GM19238 (cell line): Measurements from ENCODE around the gene AP3D1.
"Not testable (repeated sequence)": the region's sequence is repeated elsewhere in the genome, so short reads cannot be mapped to it uniquely, and the experiment has no call there.

Source experiments
- DNase-seq: peaks from one replicate; pipeline ENCODE4 v3.0.0; 2011; ENCODE audit warnings: low spot score; ENCODE audit not compliant: insufficient read length

AP3D1 gene

DNA sequence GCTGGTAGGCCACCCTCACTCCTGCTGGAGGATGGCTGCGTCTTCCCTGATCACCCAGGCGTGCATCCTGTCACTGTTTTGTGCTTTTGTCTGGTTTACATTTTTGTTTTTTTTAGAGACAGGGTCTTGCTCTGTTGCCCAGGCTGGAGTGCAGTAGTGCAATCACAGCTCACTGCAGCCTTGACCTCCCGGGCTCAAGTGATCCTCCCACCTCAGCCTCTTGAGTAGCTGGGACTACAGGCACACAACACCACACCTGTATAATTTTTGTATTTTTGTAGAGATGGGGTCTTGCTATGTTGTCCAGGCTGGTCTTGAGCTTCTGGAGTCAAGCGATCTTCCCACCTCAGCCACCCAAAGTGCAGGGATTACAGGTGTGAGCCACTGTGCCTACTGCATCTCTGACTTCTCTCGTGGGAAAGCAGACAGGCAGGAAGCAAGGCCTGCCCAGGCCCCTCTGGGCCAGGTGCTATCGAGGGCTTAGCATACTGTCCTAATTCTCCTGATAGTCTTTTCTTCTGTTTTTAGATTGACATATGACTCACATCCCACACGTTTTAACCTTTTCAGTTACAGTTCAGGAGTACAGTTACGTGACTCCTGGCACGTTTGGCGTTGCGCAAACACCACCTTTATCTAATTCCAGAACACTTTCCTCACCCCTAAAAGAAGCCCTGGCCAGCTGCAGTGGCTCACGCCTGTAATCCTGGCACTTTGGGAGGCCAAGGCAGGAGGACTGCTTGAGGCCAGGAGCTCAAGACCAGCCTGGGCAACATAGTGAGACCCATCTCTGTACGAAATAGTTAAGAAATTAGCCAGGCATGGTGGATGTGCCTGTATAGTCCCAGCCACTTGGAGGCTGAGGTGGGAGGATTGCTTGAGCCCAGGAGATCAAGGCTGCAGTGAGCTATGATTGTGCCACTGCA is 64.4 kb downstream of the AP3D1 start:
- not testable (repeated sequence) for DNase-seq

- DNase-seq = peak; percentile 91
These were observed 66.2 kb downstream of the AP3D1 start for GRCh38 chr19:2084993-2085720.

DNA sequence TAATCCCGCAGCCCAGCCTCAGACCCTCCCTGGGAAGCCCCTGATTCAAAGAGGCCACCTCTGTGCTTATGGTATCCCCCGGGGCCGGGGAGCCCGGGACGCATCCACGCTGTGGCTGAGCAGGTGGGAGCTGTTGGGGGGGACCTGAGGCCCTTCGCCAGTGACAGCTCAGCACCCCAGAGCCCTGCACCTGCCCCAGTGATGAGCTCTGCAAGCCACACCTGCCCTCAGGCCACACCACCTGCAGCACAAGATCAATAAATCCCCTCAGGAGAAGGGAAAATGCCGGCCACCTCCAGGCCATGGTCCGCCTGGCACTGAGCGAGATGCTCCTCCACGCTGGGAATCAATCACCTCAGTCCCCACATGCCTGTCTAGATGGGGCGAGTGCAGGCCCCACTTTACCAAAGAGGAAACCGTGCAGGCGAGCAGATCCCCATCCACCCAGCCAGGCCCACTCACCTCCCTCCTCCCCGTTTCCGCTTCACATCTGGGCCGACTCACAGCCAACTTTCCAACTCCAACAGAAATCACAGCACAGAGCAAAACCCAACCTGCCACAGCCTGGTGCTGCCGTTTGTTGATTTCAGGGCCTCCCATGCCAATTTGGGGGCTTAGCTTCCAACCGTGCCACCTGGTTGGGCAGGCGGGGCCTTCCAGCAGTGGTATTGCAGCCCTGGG is 68.1 kb downstream of the AP3D1 start:
- DNase-seq = peak; percentile 76

GRCh38 chr19:2081873-2082810 is 69.2 kb downstream of the AP3D1 start:
- no peak for DNase-seq

- DNase-seq = no peak
These were observed 70.9 kb downstream of the AP3D1 start for GRCh38 chr19:2080336-2080988.

GRCh38 chr19:2079865-2080301 is 71.5 kb downstream of the AP3D1 start:
- DNase-seq = no peak

DNA sequence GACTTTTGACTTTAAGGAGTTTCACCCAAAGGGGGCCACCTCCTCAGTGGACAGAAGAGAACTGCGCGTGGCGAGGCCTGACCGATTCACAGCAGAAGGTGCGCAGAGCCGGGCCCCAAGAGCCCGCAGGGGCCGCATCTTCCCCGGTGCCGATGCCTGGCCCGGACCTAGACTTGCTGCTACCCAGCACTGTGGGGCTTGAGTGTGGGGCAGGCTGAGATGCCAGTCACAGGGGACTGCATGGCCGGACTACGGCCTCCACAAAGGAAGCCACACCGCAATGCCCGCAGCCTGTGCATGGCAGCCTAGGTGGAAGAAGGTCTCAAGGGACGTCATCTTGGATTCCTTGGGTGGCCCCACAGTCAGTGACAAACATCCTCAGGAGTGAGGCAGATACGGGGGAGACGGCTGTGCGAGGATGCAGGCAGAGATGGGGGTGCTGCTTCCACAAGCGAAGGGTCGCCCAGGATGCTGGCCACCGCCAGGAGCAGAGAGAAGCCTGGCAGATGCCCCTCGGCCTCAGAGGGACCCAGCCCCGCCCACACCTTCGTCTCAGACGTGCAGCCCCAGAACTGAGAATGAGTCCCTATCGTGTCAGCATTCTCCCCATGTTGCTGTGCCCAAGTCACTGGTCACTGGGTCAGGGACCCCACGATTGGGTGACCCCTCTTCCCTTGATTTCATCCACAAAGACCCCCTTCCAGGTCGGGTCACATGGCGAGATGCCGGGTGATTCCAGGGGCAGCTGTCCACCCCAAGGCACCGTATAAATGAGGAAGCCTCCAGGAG is 72.1 kb downstream of the AP3D1 start:
- DNase-seq = no peak

GRCh38 chr19:2077833-2078619 is 73.3 kb downstream of the AP3D1 start:
- DNase-seq = no peak

- no peak for DNase-seq
These were observed 74.0 kb downstream of the AP3D1 start for GRCh38 chr19:2077398-2077797.

GRCh38 chr19:2076526-2076944 is 74.8 kb downstream of the AP3D1 start:
- DNase-seq = no peak

DNA sequence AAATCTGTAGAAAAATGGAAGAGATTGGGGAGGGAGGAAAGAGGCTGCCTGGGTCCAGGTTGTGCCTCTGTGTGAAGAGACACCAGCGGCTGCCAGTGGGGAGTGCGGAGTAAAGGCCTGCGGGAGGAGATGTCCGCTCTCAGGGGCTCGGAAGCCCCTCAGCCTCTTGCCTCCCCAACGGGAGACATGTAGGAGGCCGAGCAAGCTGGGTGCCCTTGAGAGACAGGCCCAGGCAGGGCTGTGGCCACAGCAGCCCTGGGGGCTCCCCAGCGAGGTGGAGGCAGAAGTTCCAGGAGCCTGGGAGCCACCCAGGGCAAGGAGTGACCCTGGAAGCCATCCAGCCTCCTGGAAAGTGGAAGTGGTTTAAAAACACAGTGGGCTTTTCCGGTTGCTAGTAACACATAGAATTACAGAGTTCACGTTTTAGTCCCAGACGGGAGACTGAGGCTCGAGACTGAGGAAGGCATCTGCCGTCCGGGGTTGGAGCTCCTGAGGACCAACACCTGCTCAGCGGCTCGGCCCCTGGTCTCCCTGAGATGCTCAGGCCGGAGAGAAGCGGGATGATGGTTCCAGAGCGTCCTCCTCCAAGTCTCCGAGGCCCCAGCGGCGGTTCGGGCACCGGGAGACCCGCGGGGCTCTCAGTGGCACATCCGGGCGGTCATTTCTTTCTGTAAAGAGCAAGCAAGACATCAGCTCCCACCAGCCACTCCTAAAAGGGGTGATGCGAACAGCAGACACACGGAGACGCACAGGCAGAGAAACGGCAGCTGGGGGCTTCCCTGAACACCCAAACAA is 78.4 kb downstream of the AP3D1 start:
- no peak for DNase-seq

- no peak for DNase-seq
These were observed 80.2 kb downstream of the AP3D1 start for GRCh38 chr19:2070986-2071673.

DNA sequence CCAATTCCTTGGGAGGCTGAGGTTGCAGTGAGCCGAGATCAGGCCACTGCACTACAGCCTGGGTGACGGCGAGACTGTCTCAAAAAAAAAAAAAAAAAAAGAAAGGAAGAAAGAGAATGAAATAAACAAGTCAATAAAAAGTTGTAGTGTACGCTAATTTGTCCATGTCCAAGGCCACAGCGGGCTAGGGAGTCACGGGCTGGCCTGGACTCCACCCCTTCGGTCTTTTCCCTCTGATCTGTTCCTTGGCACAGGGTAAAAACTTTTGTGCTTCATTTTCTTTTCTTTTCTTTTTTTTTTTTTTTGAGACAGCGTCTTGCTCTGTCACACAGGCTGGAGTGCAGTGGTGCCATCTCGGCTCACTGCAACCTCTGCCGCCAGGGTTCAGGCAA is 80.9 kb downstream of the AP3D1 start:
- DNase-seq = no peak

DNA sequence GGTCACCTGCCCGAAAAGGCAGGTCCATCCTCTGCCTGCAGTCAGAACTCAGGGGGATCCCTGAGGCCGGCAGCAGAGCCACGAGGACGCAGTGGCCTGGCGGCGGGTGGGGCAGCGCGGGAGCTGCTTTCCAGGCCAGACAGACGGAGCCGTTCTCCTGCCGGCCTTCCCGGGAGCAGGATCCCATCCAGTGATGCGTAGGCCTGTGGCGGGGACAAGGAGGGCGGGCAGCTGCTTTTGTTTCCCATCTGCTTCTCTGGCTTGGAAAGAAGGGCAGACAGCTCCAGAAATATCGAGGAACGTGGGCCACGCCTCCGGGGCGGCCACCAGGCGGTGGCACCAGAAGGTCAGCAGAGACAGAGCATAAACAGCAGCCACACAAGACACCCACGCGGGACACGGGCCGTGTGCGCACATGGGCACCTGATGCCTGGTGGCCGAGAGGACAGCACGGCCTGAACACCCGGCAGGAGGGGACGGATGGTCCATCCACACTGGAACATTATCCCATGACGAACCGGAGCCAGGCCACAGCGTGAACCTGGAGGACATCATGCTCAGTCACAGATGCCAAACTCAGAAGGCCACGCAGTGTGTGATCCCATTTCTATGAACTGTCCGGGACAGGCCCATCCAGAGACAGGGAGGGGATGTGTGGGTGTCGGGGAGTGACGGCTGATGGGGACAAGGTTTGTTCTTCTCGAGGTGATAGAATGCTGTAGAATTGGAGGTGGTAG is 86.4 kb downstream of the AP3D1 start:
- DNase-seq = no peak

- DNase-seq = no peak
These were observed 87.0 kb downstream of the AP3D1 start for GRCh38 chr19:2064395-2064787.

- no peak for DNase-seq
These were observed 87.5 kb downstream of the AP3D1 start for GRCh38 chr19:2063824-2064223.

DNA sequence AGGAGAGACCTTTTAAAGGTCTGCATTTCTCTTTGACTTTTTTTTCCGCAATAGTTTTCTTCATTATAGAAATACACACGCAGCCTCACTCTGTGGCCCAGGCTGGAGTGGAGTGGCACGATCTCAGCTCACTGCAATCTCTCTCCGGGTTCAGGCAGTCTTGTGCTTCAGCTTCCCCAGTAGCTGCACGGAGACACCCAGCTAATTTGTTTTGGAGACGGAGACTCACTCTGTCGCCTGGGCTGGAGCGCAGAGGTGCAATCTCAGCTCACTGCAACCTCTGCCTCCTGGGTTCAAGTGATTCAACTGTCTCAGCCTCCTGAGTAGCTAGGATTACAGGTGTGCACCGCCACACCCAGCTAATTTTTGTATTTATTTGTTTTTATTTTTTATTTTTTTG is 88.6 kb downstream of the AP3D1 start:
- DNase-seq = no peak
